Muscle of leg (tissue), 11 donors: ENCODE measurements around the gene EEA1. TPM values are rescaled to one million over a fixed set of nuclear protein-coding genes. Genes with fewer than 3 reads are reported as not detected.

ENCODE experiments used
- DNase-seq: peaks from one replicate; pipeline ENCODE4 v3.0.0; 2013
- H3K27ac ChIP-seq: one replicate; pipeline ENCODE4 v1.5.1; 2013; ENCODE audit warnings: mild to moderate bottlenecking, low read length, control low read depth
- H3K27me3 ChIP-seq: one replicate; pipeline ENCODE4 v1.6.1; 2013; ENCODE audit warnings: low read length; ENCODE audit not compliant: control insufficient read depth, insufficient read depth
- H3K36me3 ChIP-seq: one replicate; pipeline ENCODE4 v1.6.1; 2013; ENCODE audit warnings: low read length; ENCODE audit not compliant: control insufficient read depth, insufficient read depth
- H3K4me1 ChIP-seq: one replicate; pipeline ENCODE4 v1.6.1; 2013; ENCODE audit warnings: low read length; ENCODE audit not compliant: control insufficient read depth, insufficient read depth
- H3K4me3 ChIP-seq: one replicate; pipeline ENCODE4 v1.5.1; 2013; ENCODE audit warnings: low read length, control low read depth
- H3K9me3 ChIP-seq: replicated peaks from 2 replicates; pipeline ENCODE4 v1.6.1; 2013; ENCODE audit warnings: low read depth, low read length; ENCODE audit not compliant: control insufficient read depth
- WGBS: methylation state at CpG from one replicate; pipeline ENCODE4 v1.1.5; 2013; ENCODE audit warnings: missing lambda C conversion rate; ENCODE audit not compliant: insufficient coverage; 5-methylcytosine and 5-hydroxymethylcytosine counted together
- polyA plus RNA-seq, 8 donors: library from polyadenylated mRNA; unstranded; fragments of 120-200 nt; gene quantifications; one replicate each; pipeline versions ENCODE4 v1.2.1 to v1.2.3, GENCODE V29; 2013; ENCODE audit warnings: inconsistent platforms in 1 of 8, low replicate concordance in 1 of 8; ENCODE audit not compliant: insufficient read length in 8 of 8, insufficient read depth in 1 of 8
- total RNA-seq: library from RNA; stranded (reverse); fragments of 120-200 nt; gene quantifications from one replicate; pipeline ENCODE4 v1.2.4, GENCODE V29; 2013

The EEA1 gene
- total and polyA plus RNA-seq, 9 donors: 11.6 to 24.7 (median 20.7) TPM

GRCh38 chr12:92863251-92863650, 65.8 kb downstream of the EEA1 start:
- Histone ChIP-seq H3K27me3 (no peaks in the 10 kb centered on the region), H3K9me3 (no peaks in the 10 kb centered on the region), H3K27ac (no peak overlapping the region), H3K4me3 (no peak overlapping the region), H3K4me1 (no peaks in the 10 kb centered on the region), H3K36me3 (peaks cover 13% of the 10 kb centered on the region)
- 100% methylated on average over 1 of the region's 1 CpG for WGBS
- peak; percentile 11 for DNase-seq

- H3K27ac ChIP-seq: no peak overlapping the region
- H3K36me3 ChIP-seq: peaks cover 21% of the 10 kb centered on the region
Measured at GRCh38 chr12:92861381-92861780, 67.7 kb downstream of the EEA1 start.

GRCh38 chr12:92860521-92860920, 68.6 kb downstream of the EEA1 start:
- H3K27me3 ChIP-seq: no peaks in the 10 kb centered on the region
- H3K27ac ChIP-seq: no peak overlapping the region
- H3K9me3 ChIP-seq: no peaks in the 10 kb centered on the region
- H3K4me3 ChIP-seq: no peak overlapping the region
- DNase-seq: no peak
- H3K36me3 ChIP-seq: peaks cover 21% of the 10 kb centered on the region
- no peaks in the 10 kb centered on the region for H3K4me1 ChIP-seq

More at GRCh38 chr12:92861381-92861780, 67.7 kb downstream of the EEA1 start:
- no CpG with 5 or more reads among the region's 4 CpGs for WGBS
- no peaks in the 10 kb centered on the region for H3K4me1 ChIP-seq
- no peak overlapping the region for H3K4me3 ChIP-seq
- no peak for DNase-seq
- H3K9me3 ChIP-seq: no peaks in the 10 kb centered on the region
- no peaks in the 10 kb centered on the region for H3K27me3 ChIP-seq

- no peak for DNase-seq
- 96% methylated on average over 4 of the region's 7 CpGs for WGBS
Measured at GRCh38 chr12:92859650-92860386, 69.3 kb downstream of the EEA1 start.

GRCh38 chr12:92857818-92858217, 71.3 kb downstream of the EEA1 start:
- Histone ChIP-seq H3K9me3 (no peaks in the 10 kb centered on the region), H3K4me3 (no peak overlapping the region), H3K4me1 (no peaks in the 10 kb centered on the region), H3K27ac (no peak overlapping the region), H3K27me3 (no peaks in the 10 kb centered on the region), H3K36me3 (peaks cover 21% of the 10 kb centered on the region)
- DNase-seq: no peak
- WGBS: no CpG with 5 or more reads among the region's 8 CpGs

More at GRCh38 chr12:92859650-92860386, 69.3 kb downstream of the EEA1 start:
- Histone ChIP-seq H3K4me1 (no peaks in the 10 kb centered on the region), H3K9me3 (no peaks in the 10 kb centered on the region), H3K4me3 (no peak overlapping the region), H3K27ac (no peak overlapping the region), H3K36me3 (peaks cover 21% of the 10 kb centered on the region), H3K27me3 (no peaks in the 10 kb centered on the region)

GRCh38 chr12:92854344-92854743, 74.8 kb downstream of the EEA1 start:
- Histone ChIP-seq H3K9me3 (no peaks in the 10 kb centered on the region), H3K4me1 (no peaks in the 10 kb centered on the region), H3K4me3 (no peak overlapping the region), H3K36me3 (peaks cover 19% of the 10 kb centered on the region), H3K27me3 (no peaks in the 10 kb centered on the region), H3K27ac (no peak overlapping the region)
- no peak for DNase-seq
- WGBS: 80% methylated on average over 1 of the region's 3 CpGs

- no peak overlapping the region for H3K27ac ChIP-seq
- H3K4me3 ChIP-seq: no peak overlapping the region
- peaks cover 4% of the 10 kb centered on the region for H3K36me3 ChIP-seq
- no peaks in the 10 kb centered on the region for H3K27me3 ChIP-seq
- no peak for DNase-seq
- 93% methylated on average over 3 of the region's 3 CpGs for WGBS
- no peaks in the 10 kb centered on the region for H3K4me1 ChIP-seq
- H3K9me3 ChIP-seq: no peaks in the 10 kb centered on the region
Measured at GRCh38 chr12:92848740-92849139, 80.4 kb downstream of the EEA1 start.

- no peak for DNase-seq
- no peak overlapping the region for H3K27ac ChIP-seq
- H3K9me3 ChIP-seq: no peaks in the 10 kb centered on the region
- H3K4me3 ChIP-seq: no peak overlapping the region
- no peaks in the 10 kb centered on the region for H3K27me3 ChIP-seq
- WGBS: no CpG with 5 or more reads among the region's 1 CpG
- H3K36me3 ChIP-seq: peaks cover 6% of the 10 kb centered on the region
- H3K4me1 ChIP-seq: no peaks in the 10 kb centered on the region
Measured at GRCh38 chr12:92847368-92847767, 81.7 kb downstream of the EEA1 start.

- H3K27me3 ChIP-seq: no peaks in the 10 kb centered on the region
- H3K36me3 ChIP-seq: peaks cover 11% of the 10 kb centered on the region
- H3K4me3 ChIP-seq: no peak overlapping the region
- peak; percentile 49 for DNase-seq
- no CpG with 5 or more reads among the region's 3 CpGs for WGBS
- no peaks in the 10 kb centered on the region for H3K4me1 ChIP-seq
- H3K9me3 ChIP-seq: peaks cover 7% of the 10 kb centered on the region
- no peak overlapping the region for H3K27ac ChIP-seq
Measured at GRCh38 chr12:92845329-92845728, 83.8 kb downstream of the EEA1 start.

- peaks cover 11% of the 10 kb centered on the region for H3K36me3 ChIP-seq
- H3K4me1 ChIP-seq: no peaks in the 10 kb centered on the region
- H3K27ac ChIP-seq: no peak overlapping the region
- H3K27me3 ChIP-seq: no peaks in the 10 kb centered on the region
- WGBS: no CpG with 5 or more reads among the region's 1 CpG
- peaks cover 7% of the 10 kb centered on the region for H3K9me3 ChIP-seq
- no peak for DNase-seq
- no peak overlapping the region for H3K4me3 ChIP-seq
Measured at GRCh38 chr12:92844151-92844763, 84.8 kb downstream of the EEA1 start.
